WERI-Rb-1 (cell line): ENCODE measurements around the gene CSAG3.
"Not testable (repeated sequence)": the region's sequence is repeated elsewhere in the genome, so short reads cannot be mapped to it uniquely, and the experiment has no call there.

Experiments
- DNase-seq: peaks from one replicate; pipeline ENCODE4 v3.0.0-alpha.2; 2020
- H3K27ac ChIP-seq: fragments of 250-450 bp; sonication (Bioruptor Pico); 2 replicates; pipeline ENCODE4 v1.5.1; 2020; ENCODE audit warnings: mild to moderate bottlenecking, moderate library complexity
- H3K27me3 ChIP-seq: fragments of 250-450 bp; sonication (Bioruptor Pico); 2 replicates; pipeline ENCODE4 v1.5.1; 2021; ENCODE audit warnings: mild to moderate bottlenecking, low read depth, moderate library complexity; ENCODE audit not compliant: insufficient read depth, severe bottlenecking
- H3K36me3 ChIP-seq: fragments of 250-450 bp; sonication (Bioruptor Pico); 2 replicates; pipeline ENCODE4 v1.5.1; 2020; ENCODE audit warnings: mild to moderate bottlenecking, moderate library complexity
- H3K4me3 ChIP-seq: 2 replicates; pipeline ENCODE4 v1.5.1; 2011; ENCODE audit warnings: low read depth, mild to moderate bottlenecking, control low read depth, low read length
- H3K9me3 ChIP-seq: fragments of 250-450 bp; sonication (Bioruptor Pico); 2 replicates; pipeline ENCODE4 v1.5.1; 2021; ENCODE audit warnings: mild to moderate bottlenecking, moderate library complexity; ENCODE audit not compliant: severe bottlenecking
- TF ChIP-seq, protein P1 (sequence below): IDR thresholded peaks from 2 replicates; pipeline ENCODE4 v1.5.1; 2011; ENCODE audit warnings: low read depth, mild to moderate bottlenecking, control low read depth, inconsistent platforms, low read length

CSAG3 gene

DNA sequence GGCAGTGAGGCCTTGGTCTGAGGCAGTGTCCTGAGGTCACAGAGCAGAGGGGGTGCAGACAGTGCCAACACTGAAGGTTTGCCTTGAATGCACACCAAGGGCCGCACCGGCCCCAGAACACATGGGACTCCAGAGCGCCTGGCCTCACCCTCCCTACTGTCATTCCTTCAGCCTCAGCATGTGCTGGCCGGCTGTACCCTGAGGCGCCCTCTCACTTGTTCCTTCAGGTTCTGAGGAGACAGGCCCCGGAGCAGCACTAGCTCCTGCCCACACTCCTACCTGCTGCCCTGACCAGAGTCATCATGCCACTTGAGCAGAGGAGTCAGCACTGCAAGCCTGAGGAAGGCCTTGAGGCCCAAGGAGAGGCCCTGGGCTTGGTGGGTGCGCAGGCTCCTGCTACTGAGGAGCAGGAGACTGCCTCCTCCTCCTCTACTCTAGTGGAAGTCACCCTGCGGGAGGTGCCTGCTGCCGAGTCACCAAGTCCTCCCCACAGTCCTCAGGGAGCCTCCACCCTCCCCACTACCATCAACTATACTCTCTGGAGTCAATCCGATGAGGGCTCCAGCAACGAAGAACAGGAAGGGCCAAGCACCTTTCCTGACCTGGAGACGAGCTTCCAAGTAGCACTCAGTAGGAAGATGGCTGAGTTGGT is 23.0 kb upstream of the CSAG3 start:
- TF ChIP-seq, protein P1, sequence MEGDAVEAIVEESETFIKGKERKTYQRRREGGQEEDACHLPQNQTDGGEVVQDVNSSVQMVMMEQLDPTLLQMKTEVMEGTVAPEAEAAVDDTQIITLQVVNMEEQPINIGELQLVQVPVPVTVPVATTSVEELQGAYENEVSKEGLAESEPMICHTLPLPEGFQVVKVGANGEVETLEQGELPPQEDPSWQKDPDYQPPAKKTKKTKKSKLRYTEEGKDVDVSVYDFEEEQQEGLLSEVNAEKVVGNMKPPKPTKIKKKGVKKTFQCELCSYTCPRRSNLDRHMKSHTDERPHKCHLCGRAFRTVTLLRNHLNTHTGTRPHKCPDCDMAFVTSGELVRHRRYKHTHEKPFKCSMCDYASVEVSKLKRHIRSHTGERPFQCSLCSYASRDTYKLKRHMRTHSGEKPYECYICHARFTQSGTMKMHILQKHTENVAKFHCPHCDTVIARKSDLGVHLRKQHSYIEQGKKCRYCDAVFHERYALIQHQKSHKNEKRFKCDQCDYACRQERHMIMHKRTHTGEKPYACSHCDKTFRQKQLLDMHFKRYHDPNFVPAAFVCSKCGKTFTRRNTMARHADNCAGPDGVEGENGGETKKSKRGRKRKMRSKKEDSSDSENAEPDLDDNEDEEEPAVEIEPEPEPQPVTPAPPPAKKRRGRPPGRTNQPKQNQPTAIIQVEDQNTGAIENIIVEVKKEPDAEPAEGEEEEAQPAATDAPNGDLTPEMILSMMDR, result no peak
- Histone ChIP-seq H3K27me3 (peaks cover 77% of the 10 kb centered on the region), H3K4me3 (no peak overlapping the region)

DNA sequence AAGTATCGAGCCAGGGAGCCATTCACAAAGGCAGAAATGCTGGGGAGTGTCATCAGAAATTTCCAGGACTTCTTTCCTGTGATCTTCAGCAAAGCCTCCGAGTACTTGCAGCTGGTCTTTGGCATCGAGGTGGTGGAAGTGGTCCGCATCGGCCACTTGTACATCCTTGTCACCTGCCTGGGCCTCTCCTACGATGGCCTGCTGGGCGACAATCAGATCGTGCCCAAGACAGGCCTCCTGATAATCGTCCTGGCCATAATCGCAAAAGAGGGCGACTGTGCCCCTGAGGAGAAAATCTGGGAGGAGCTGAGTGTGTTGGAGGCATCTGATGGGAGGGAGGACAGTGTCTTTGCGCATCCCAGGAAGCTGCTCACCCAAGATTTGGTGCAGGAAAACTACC is 22.5 kb upstream of the CSAG3 start:
- H3K27ac ChIP-seq, H3K4me3 ChIP-seq, H3K36me3 ChIP-seq, DNase-seq, H3K9me3 ChIP-seq: not testable (repeated sequence)
- peaks cover 71% of the 10 kb centered on the region for H3K27me3 ChIP-seq

More for the DNA sequence above, 23.0 kb upstream of the CSAG3 start:
- Histone ChIP-seq H3K27ac (no peak overlapping the region), H3K9me3 (no peaks in the 10 kb centered on the region), H3K36me3 (no peaks in the 10 kb centered on the region)
- DNase-seq, result no peak

DNA sequence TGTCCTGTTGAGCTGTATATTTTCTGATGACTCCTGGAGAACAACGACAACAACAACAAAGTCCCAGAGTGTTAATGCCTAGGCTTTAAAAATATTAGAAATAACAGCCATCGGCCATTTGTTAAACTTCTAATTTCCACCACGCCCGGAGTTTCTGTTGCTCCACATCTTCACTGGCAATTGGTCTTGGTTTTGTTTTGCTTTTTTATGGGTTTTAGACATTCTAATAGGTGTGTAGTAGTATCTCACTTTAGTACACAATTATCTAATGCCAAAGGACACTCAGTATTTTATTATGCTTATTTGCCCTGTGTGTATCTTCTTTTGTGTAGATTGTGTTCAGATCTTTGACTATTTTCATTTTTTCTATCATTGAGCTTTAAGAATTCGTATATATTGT is 20.5 kb upstream of the CSAG3 start:
- no peak for DNase-seq
- no peaks in the 10 kb centered on the region for H3K9me3 ChIP-seq
- no peak overlapping the region for H3K4me3 ChIP-seq
- H3K27ac ChIP-seq, result no peak overlapping the region
- H3K36me3 ChIP-seq, result no peaks in the 10 kb centered on the region
- TF ChIP-seq, protein P1, result no peak
- peaks cover 72% of the 10 kb centered on the region for H3K27me3 ChIP-seq

DNA sequence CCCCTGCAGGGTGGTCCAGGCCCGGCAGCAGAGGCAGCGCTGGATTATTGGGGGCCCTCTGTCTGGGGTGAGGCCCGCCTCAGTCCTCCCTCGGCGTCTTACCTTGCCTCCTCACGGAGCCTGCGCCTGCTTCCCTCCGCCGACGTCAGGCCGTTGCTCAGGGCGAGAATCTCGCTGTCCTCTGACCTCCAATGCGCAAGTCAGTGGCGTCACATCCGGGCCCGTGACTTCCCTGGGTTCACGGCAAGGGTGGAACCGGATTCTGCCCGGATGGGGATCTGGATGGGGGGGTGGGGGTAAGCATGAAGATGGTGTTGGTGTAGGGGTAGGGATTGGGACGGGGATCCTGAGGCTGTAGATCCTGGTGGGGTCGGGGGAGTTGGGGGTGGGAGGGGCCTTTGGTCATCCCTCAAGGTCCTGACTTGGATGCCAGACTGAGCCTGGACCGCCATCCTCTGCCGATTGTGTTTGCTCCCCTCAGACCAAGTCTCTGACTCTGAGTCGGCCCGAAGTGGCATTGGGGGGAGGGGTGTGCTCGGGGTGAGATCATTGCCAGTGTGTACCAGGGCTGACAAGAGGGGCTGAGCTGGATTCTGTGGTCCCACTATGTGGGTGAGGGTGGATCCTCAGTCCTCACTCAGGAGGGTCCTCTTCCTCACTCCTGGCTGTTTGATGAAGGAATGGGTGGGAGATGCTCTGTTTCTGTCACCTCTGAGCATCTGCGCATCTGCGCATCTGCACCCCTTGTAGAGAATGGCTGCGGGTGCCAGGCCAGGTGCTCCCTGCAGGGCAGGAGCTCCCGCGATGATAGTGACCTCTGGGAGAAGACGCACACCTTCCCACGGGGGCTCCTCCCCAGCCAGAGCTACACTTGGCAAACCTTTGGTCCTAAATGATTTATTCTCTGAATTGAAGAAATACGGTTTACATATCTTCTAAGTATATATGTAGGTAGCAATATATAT is 5.0 kb upstream of the CSAG3 start, which contains the start of gene MAGEA2:
Gene MAGEA2 (minus strand): TSS at position 157 of the 965 bp plus-strand sequence. CDS start 2,479 bp downstream, outside the sequence.
- not testable (repeated sequence) for H3K27me3 ChIP-seq, H3K4me3 ChIP-seq, H3K27ac ChIP-seq, DNase-seq, H3K9me3 ChIP-seq, H3K36me3 ChIP-seq

DNA sequence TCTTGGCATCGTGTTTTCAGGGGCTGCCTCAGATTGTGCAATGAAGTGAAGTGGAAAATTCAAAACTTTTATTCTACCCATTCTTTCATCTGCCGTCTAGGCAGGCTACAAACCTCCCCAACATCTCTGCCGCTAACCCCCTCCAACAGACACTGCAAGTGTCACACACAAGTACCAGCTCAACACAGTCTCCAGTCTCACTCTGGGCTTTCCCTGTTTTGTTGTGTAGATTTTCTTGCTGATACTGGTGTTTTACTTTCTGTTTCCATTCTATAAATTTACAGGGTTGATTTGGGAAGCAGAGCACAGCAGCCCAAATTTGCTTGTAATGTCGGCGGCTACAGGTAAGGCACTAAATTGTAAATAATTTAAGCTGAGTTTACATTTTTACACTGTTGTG is 4.1 kb upstream of the CSAG3 start:
- not testable (repeated sequence) for H3K27ac ChIP-seq, H3K9me3 ChIP-seq, H3K4me3 ChIP-seq, H3K27me3 ChIP-seq, DNase-seq, H3K36me3 ChIP-seq

DNA sequence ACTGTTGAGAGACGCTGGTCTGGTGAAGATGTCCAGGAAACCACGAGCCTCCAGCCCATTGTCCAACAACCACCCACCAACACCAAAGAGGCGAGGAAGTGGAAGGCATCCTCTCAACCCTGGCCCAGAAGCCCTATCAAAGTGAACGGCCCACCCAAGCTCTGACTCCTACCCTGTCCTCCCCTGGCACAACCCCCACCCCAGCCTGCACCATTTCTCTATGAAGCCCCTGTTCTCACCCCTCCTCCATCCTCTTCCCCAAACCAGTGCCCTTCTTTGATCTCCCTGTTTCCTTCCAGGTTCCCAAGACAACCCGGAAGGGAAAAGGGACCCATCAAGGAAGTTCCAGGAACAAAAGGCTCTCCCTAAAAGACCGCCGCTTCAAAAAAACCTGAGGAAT is 526 bp downstream of the CSAG3 start:
- H3K36me3 ChIP-seq, H3K27ac ChIP-seq, H3K27me3 ChIP-seq, H3K4me3 ChIP-seq, H3K9me3 ChIP-seq, DNase-seq: not testable (repeated sequence)

DNA sequence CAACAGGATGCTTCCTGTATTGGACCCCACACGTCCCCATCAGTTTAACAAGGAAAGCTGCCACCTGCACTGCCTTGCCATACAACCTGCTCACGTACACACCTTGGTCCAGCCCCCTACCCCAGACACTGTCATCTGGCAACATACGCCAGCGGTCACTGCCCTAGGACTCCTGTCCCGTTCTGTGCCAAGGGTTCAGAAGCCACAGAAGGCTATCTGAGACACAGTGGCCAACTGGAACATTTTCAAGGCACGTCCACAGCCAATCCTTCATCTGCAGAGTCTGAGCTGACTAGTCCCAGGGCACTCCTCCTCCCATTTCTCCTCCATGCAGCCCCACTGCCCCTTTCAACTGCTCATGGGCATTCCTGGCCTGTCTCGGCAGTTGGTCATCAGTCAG is 2.6 kb downstream of the CSAG3 start:
- H3K9me3 ChIP-seq, DNase-seq, H3K4me3 ChIP-seq, H3K27ac ChIP-seq, H3K27me3 ChIP-seq, H3K36me3 ChIP-seq: not testable (repeated sequence)

DNA sequence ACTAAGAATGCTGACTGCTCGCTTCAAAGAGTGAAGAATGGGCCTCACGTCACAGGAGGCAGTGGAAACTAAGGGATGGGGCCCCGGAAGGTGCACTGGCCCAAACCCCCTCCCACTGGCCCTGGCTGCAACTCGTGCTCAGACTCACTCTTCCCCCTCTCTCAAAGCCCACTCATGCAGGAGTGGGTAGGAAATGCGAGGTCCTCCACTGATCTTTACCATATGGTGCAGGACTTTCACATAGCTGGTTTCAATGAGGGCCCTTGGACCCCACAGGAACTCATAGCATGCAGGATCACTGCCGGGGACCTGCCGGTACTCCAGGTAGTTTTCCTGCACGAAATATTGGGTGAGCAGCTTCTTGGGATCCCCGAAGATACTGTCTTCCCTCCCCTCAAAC is 7.5 kb downstream of the CSAG3 start:
- H3K4me3 ChIP-seq, H3K36me3 ChIP-seq, H3K9me3 ChIP-seq, H3K27ac ChIP-seq, DNase-seq, H3K27me3 ChIP-seq: not testable (repeated sequence)

DNA sequence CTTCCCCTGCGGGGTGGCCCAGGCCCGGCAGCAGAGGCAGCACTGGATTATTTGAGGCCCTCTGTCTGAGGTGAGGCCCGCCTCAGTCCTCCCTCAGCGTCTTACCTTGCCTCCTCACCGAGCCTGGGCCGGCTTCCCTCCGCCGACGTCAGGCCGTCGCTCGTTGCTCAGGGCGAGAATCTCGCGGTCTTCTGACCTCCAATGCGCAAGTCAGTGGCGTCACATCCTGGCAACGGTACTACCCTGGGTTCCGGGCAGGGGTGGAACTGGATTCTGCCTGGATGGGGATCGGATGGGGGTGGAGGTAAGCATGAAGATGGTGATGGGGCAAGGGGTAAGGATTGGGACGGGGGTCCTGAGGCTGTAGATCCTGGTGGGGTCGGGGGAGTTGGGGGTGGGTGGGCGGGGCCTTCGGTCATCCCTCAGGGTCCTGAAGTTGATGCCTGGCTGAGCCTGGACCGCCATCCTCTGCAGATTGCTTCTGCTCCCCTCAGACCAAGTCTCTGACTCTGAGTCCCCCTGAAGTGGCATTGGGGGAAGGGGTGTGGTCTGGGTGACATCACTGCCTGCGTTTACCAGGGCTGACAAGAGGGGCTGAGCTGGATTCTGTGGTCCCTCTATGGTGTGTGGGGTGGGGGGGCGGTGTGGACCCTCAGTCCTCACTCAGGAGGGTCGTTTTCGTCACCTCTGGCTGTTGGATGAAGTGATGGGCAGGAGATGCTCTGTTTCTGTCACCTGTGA is 10.7 kb downstream of the CSAG3 start, which contains the start of gene MAGEA6:
Gene MAGEA6 (minus strand): TSS at position 141 of the 741 bp plus-strand sequence. CDS start 2,039 bp downstream, outside the sequence.
- H3K9me3 ChIP-seq, H3K36me3 ChIP-seq, DNase-seq, H3K4me3 ChIP-seq, H3K27ac ChIP-seq, H3K27me3 ChIP-seq: not testable (repeated sequence)

DNA sequence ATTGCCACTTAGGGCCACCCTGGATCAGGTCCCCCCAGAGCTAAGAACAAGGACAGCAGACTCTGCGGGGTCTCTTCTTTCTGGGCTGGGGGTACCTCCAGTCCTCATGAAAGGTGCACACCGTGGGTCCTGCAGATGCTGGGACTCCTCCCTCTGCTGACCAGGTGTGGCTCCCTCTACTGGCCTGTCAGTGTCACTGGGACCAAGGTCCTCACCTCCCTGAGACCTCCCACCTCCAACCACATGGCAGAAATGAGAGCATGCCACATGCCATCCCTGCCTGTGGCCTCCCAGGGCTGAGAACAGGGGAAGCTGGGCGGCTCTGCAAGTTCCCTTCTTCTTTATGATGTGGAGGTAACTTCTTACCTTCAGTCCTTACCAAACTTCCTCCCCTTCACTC is 28.0 kb downstream of the CSAG3 start:
- not testable (repeated sequence) for H3K9me3 ChIP-seq, H3K36me3 ChIP-seq, H3K4me3 ChIP-seq, H3K27me3 ChIP-seq, H3K27ac ChIP-seq, DNase-seq
